ENCODE results near the gene EHMT1. TPM values are rescaled to one million over a fixed set of nuclear protein-coding genes. Genes with fewer than 3 reads are reported as not detected.
"Not testable (repeated sequence)": the region's sequence is repeated elsewhere in the genome, so short reads cannot be mapped to it uniquely, and the experiment has no call there.

Gene EHMT1
- total RNA-seq, 2 donors from 2014 or later: 137 to 139 TPM

GRCh38 chr9:137593176-137593575 is 25.6 kb upstream of the EHMT1 start:
- TF ChIP-seq, protein P1, sequence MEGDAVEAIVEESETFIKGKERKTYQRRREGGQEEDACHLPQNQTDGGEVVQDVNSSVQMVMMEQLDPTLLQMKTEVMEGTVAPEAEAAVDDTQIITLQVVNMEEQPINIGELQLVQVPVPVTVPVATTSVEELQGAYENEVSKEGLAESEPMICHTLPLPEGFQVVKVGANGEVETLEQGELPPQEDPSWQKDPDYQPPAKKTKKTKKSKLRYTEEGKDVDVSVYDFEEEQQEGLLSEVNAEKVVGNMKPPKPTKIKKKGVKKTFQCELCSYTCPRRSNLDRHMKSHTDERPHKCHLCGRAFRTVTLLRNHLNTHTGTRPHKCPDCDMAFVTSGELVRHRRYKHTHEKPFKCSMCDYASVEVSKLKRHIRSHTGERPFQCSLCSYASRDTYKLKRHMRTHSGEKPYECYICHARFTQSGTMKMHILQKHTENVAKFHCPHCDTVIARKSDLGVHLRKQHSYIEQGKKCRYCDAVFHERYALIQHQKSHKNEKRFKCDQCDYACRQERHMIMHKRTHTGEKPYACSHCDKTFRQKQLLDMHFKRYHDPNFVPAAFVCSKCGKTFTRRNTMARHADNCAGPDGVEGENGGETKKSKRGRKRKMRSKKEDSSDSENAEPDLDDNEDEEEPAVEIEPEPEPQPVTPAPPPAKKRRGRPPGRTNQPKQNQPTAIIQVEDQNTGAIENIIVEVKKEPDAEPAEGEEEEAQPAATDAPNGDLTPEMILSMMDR (conservative IDR thresholded peaks at IDR 0.05): no peak
- no peak overlapping the region for H3K4me3 ChIP-seq (ENCODE audit: low read length)
- DNase-seq: no peak
- H3K4me1 Mint-ChIP-seq: peaks cover 7% of the 10 kb centered on the region
- H3K27me3 Mint-ChIP-seq (ENCODE audit: insufficient read depth): no peaks in the 10 kb centered on the region
- no peak overlapping the region for H3K9ac ChIP-seq (ENCODE audit: extremely low read depth, low read length, poor library complexity, severe bottlenecking)
- no peak overlapping the region for H3K27ac ChIP-seq (ENCODE audit: low read depth, low read length)
- H3K4me1 ChIP-seq (ENCODE audit: control insufficient read depth, insufficient read depth, low read length): peaks cover 10% of the 10 kb centered on the region
- peaks cover 4% of the 10 kb centered on the region for H3K36me3 Mint-ChIP-seq (ENCODE audit: low read depth)
- H3K36me3 ChIP-seq (ENCODE audit: control insufficient read depth, insufficient read depth, low read length): peaks cover 9% of the 10 kb centered on the region
- 90 to 93% methylated on average over 10 to 12 of the region's 12 CpGs for WGBS, 2 experiments (ENCODE audit: insufficient coverage in 1 of 2, insufficient read length in 1 of 2)
- H3K27me3 ChIP-seq (ENCODE audit: control insufficient read depth, insufficient read depth, low read length, poor library complexity, severe bottlenecking): no peaks in the 10 kb centered on the region
- no peaks in the 10 kb centered on the region for H3K9me3 ChIP-seq (ENCODE audit: control insufficient read depth, low read length)
- H3K4me3 Mint-ChIP-seq: no peak overlapping the region
- H3K9me3 Mint-ChIP-seq: no peaks in the 10 kb centered on the region
- no peak overlapping the region for H3K27ac Mint-ChIP-seq

DNA sequence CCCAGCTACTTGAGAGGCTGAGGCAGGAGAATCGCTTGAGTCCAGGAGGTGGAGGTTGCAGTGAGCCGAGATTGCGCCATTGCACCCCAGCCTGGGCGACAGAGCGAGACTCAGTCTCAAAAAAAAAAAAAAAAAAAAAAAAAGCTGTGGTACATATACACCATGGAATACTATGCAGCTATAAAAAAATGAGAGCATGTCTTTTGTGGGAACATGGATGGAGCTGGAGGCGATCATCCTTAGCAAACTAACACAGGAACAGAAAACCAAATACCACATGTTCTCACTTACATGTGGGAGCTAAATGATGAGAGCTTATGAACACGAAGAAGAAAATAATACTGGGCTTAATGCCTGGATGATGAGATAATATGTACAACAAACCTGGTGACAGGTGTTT is 22.2 kb upstream of the EHMT1 start:
- 94% methylated on average over 5 of the region's 7 CpGs; no CpG with 5 or more reads in 1 of the 2 experiments for WGBS, 2 experiments (ENCODE audit: insufficient coverage in 1 of 2, insufficient read length in 1 of 2)

DNA sequence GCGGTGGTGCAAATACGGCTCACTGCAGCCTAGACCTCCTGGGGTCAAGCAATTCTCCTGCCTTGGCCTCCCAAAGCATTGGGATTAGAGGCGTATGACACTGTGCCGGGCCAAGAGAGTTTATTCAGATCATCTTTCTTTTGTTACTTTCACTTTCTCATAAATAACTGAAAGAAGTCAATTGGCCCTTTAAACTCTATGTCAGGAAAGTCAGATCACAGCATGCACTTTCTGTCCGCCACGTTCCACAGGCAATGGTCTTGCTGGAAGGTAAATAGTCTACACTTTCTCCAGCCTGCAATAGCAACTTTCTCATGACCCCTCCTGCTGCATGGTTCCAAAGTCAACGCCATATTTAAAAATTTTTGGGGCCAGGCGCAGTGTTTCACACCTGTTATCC is 19.9 kb upstream of the EHMT1 start:
- Histone ChIP-seq H3K9ac (ENCODE audit: extremely low read depth, low read length, poor library complexity, severe bottlenecking) (no peak overlapping the region), H3K36me3 (ENCODE audit: control insufficient read depth, insufficient read depth, low read length) (no peaks in the 10 kb centered on the region), H3K4me1 (ENCODE audit: control insufficient read depth, insufficient read depth, low read length) (no peaks in the 10 kb centered on the region), H3K27ac (ENCODE audit: low read depth, low read length) (no peak overlapping the region), H3K4me3 (ENCODE audit: low read length) (no peak overlapping the region), H3K9me3 (ENCODE audit: control insufficient read depth, low read length) (no peaks in the 10 kb centered on the region), H3K27me3 (ENCODE audit: control insufficient read depth, insufficient read depth, low read length, poor library complexity, severe bottlenecking) (no peaks in the 10 kb centered on the region)
- TF ChIP-seq, protein P1 (conservative IDR thresholded peaks at IDR 0.05): no peak
- Mint-ChIP-seq H3K36me3 (ENCODE audit: low read depth) (peaks cover 2% of the 10 kb centered on the region), H3K9me3 (no peaks in the 10 kb centered on the region), H3K27me3 (ENCODE audit: insufficient read depth) (peaks cover 7% of the 10 kb centered on the region), H3K27ac (no peak overlapping the region), H3K4me3 (no peak overlapping the region), H3K4me1 (peaks cover 12% of the 10 kb centered on the region)
- WGBS, 2 experiments (ENCODE audit: insufficient coverage in 1 of 2, insufficient read length in 1 of 2): 81 to 86% methylated on average over 6 to 8 of the region's 8 CpGs
- DNase-seq: no peak

More for the DNA sequence above, 22.2 kb upstream of the EHMT1 start:
- not testable (repeated sequence) for DNase-seq; H3K27ac ChIP-seq (ENCODE audit: low read depth, low read length); H3K9ac ChIP-seq (ENCODE audit: extremely low read depth, low read length, poor library complexity, severe bottlenecking); H3K27me3 Mint-ChIP-seq (ENCODE audit: insufficient read depth); H3K4me1 Mint-ChIP-seq; H3K27me3 ChIP-seq (ENCODE audit: control insufficient read depth, insufficient read depth, low read length, poor library complexity, severe bottlenecking); H3K9me3 ChIP-seq (ENCODE audit: control insufficient read depth, low read length); H3K27ac Mint-ChIP-seq; H3K36me3 Mint-ChIP-seq (ENCODE audit: low read depth); H3K9me3 Mint-ChIP-seq; H3K4me3 ChIP-seq (ENCODE audit: low read length); H3K4me1 ChIP-seq (ENCODE audit: control insufficient read depth, insufficient read depth, low read length); H3K36me3 ChIP-seq (ENCODE audit: control insufficient read depth, insufficient read depth, low read length); H3K4me3 Mint-ChIP-seq

GRCh38 chr9:137602661-137603060 is 16.1 kb upstream of the EHMT1 start:
- Histone ChIP-seq H3K9me3 (ENCODE audit: control insufficient read depth, low read length) (no peaks in the 10 kb centered on the region), H3K4me3 (ENCODE audit: low read length) (no peak overlapping the region), H3K9ac (ENCODE audit: extremely low read depth, low read length, poor library complexity, severe bottlenecking) (no peak overlapping the region), H3K27ac (ENCODE audit: low read depth, low read length) (no peak overlapping the region), H3K36me3 (ENCODE audit: control insufficient read depth, insufficient read depth, low read length) (no peaks in the 10 kb centered on the region), H3K27me3 (ENCODE audit: control insufficient read depth, insufficient read depth, low read length, poor library complexity, severe bottlenecking) (no peaks in the 10 kb centered on the region), H3K4me1 (ENCODE audit: control insufficient read depth, insufficient read depth, low read length) (no peaks in the 10 kb centered on the region)
- H3K27me3 Mint-ChIP-seq (ENCODE audit: insufficient read depth): peaks cover 11% of the 10 kb centered on the region
- TF ChIP-seq, protein P1 (conservative IDR thresholded peaks at IDR 0.05): peak; percentile 57
- H3K4me3 Mint-ChIP-seq: no peak overlapping the region
- no peaks in the 10 kb centered on the region for H3K36me3 Mint-ChIP-seq (ENCODE audit: low read depth)
- no peaks in the 10 kb centered on the region for H3K9me3 Mint-ChIP-seq
- H3K27ac Mint-ChIP-seq: peak overlapping the region; percentile 59
- 28% methylated on average over 3 of the region's 3 CpGs; no CpG with 5 or more reads in 1 of the 2 experiments for WGBS, 2 experiments (ENCODE audit: insufficient coverage in 1 of 2, insufficient read length in 1 of 2)
- DNase-seq: peak; percentile 76
- peaks cover 20% of the 10 kb centered on the region for H3K4me1 Mint-ChIP-seq
